HG03342 (cell line): ENCODE results near the gene TSPAN3.

Source experiments
- ATAC-seq: cut with Tn5 transposase; IDR thresholded peaks from one replicate; pipeline ENCODE4 v1.9.1; 2021; ENCODE audit warnings: mild to moderate bottlenecking, moderate library complexity; ENCODE audit not compliant: unreplicated experiment

The TSPAN3 gene

GRCh38 chr15:77070495-77071304 is at the start of gene TSPAN3:
TSPAN3 (minus strand) TSS chr15:77071109; CDS start chr15:77070954, 155 bp downstream.
- ATAC-seq, result peak; percentile 96

GRCh38 chr15:77120576-77120975 is 49.7 kb upstream of the TSPAN3 start:
- no peak for ATAC-seq

DNA sequence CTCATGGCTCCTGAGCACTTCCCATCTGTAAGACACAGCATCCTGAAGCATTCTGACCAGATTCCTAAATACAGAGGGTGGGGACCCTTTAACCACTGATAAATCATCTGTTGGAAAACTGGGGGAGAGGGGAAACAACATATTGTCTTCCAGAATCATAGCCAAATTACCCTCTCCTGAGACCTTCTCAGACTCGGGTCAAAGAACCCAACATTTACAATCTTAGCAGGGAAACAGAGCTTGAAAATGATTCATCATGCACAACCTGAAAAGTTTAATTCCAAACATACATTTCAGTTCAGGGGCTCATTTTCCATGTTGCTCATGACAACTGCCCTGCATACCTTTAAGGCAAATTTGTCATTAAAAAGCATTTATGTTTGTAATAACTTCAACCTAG is 48.5 kb upstream of the TSPAN3 start:
- ATAC-seq, result no peak

DNA sequence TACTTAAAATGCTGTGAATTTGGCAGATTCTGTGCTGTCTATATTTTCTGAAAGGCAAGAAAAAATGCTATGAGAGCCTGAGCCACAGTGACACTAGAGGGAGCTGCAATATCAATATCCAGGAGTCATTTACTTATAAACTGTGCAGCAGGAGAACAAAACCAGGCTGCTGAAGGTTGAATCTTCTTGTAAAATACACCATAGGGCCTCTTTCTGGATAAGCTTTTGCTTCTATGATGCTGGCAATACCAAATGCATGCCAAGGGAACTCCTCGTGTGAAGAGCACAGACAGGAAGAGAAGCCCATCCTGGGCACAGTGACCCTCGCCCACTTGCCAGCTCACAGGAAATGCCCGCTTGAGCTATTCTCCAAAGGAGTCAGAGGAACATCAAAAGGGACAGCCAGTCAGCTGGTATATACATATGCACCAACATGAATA is 48.0 kb upstream of the TSPAN3 start:
- no peak for ATAC-seq

DNA sequence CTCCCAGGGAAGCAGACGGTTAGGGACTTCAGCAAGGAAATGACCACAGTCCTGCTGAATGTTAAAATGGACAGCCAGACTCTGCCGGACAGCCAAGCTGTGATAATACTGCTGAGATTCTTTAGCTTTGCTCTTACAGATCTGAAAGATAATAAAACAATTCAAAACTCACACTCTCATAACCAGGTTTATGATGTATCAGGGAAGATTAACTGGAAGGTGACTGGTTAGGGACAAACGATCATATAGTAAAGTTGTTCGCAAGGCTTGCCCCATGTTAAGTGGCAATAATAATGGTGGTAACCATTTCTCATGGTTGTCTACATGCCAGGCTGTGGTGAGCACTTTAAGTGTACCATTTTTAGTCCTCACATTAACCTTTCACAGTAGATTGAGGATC is 44.3 kb upstream of the TSPAN3 start:
- ATAC-seq, result no peak

DNA sequence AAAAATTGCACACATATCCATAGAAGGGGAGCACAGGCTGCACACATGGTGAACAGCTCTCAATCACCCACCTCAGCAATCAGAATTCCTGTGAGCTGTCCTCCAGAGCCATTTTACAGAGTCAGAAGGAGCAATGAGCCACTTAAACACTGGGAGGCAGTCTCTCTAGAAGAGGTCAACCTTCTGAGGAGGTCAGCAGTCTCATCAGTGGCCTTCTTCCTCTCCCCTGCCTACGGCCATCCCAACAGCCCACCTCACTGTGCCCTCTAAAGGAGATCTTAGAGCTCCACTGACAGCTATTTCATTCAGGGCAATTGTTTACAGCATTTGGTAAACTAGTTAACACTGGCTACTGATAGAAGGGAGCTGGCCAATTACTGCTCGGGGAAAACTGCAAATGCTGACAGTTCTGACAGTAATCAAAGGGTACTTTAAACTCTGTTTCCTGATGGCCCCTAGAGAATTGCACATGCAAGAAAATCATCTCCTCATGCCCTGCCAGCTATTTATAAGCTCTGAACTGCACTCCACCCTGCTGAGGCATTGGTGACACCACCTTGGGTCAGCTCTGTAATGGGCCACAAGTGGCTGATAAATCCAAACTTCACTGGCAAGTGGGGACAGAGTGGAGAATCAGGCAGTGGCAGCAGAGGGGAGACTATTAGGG is 42.1 kb upstream of the TSPAN3 start:
- no peak for ATAC-seq

- no peak for ATAC-seq
Observed at GRCh38 chr15:77111789-77112188, 40.9 kb upstream of the TSPAN3 start.

- no peak for ATAC-seq
Observed at GRCh38 chr15:77107531-77108355, 36.8 kb upstream of the TSPAN3 start.

- ATAC-seq, result no peak
Observed at GRCh38 chr15:77107068-77107467, 36.2 kb upstream of the TSPAN3 start.

DNA sequence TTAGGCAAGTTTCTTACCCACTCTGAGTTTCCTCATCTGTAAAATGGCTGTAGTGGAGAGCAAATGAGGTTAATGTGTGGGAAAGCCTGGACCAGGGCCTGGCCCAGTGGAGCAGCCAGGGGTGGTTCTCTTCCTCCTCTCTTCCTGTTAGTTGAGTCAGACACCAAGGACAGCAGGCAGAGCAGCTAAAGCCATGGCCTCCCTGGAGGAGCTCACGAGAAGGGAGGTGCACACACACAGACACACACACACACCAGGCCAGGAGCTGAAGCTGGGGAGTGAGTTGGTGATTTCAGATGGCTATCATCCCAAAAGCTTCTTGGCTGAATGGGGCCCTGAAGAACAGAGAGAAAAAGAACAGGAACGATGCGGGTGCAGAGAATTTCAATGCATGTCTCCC is 33.2 kb upstream of the TSPAN3 start:
- ATAC-seq, result no peak

DNA sequence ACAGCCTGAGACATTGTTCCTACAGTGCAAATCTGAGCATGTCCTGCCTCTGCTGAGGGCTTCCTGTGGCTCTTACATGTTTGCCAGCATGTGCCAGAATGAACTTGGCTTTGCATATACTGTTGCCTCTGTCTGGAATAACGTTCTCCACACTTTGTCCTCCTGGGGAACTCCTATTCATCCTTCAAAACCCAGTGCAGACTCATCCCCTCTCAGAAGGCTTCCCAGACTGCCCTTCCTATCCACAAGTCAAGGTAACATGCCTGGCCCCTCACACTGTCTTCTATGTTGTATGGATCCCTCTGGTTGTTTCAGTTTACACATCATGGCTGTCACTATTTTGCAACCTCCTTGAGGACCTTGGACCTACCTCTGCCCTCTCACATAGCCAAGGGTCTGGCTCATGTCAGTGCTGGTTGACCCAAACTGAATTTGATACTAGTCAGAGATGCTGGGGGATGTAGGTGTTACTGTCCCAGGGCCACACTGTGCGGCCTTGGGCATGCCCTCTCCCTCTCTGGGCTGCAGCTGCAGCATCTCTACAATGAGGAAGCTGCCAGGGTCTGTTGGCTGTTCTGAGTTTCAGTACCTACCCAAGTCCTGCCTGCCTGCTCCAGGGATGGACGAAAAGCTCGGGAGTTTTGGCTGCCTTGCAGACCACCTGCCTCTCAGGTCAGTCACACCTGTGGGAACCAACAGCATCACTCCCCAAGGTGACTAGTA is 29.0 kb upstream of the TSPAN3 start:
- ATAC-seq, result no peak

GRCh38 chr15:77098572-77098971 is 27.7 kb upstream of the TSPAN3 start:
- no peak for ATAC-seq

- no peak for ATAC-seq
Observed at GRCh38 chr15:77097921-77098320, 27.0 kb upstream of the TSPAN3 start.

DNA sequence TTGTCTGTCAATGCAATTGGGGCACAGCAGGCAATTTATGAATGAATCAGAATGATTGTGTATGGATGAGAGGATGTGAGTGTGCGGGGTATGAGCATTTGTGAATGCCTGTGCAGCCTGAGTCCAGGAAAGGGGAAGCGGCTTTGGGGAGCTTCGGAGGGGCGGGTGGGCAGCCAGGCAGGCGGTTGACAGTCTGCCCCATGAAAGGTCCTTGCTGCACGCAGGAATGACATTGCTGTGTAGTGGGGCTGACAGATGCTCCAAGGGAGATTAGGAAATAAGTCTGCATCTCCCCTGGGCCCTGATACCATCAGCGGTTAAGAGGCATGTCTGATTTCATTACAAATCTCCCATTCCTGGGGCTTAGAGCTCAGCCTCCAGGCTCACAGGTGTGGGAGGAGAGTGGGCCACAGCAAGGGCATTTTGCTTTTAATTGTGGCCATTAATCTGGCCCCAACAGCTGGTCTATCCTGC is 26.4 kb upstream of the TSPAN3 start:
- ATAC-seq, result no peak

- ATAC-seq, result no peak
Observed at GRCh38 chr15:77096541-77096940, 25.6 kb upstream of the TSPAN3 start.

DNA sequence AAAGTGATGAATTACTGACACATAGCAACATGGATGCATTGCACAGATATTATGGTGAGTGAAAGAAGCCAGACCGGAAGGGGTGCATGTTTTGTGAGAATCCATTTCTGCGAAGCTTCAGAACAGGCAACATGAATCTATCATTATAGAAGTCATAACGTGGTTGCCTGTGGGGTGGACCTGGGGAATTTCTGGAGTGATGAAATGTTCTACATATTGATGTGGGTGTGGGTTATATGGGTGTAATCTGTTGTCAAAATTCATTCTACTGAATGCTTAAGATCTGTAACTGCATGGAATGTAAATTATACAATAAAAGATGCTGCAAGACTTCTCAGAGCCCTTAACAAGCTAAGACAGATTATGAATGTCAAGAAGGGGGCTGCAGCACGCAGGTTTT is 25.2 kb upstream of the TSPAN3 start:
- ATAC-seq, result no peak

DNA sequence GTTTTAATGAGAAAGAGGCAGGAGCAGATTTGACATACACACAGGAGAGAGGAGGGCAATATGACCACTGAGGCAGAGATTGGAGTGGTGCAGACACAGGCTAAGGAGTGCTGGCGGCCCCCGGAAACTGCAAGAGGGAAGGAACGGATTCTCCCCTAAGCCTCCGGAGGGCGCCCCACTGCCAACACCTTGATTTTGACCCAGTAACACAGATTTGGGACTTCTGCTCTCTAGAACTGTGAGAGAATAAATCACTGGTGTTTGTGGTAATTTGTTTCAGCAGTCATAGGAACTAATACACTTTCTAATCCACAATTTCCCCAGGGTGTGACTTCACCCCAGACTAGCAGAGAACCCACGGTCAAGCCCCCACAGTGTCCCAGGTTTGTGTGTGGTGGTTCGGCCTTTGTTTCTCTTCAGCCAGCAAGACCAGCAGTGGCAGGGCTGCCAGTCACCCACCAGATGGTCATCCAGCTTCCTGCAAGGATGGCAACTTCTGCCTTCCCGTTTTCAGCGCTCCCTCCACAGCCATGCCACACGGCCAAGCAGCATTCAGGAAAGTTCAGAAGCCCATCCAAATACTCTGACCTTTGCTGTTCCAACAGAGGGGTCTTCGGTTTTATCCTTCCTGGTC is 23.6 kb upstream of the TSPAN3 start:
- no peak for ATAC-seq

DNA sequence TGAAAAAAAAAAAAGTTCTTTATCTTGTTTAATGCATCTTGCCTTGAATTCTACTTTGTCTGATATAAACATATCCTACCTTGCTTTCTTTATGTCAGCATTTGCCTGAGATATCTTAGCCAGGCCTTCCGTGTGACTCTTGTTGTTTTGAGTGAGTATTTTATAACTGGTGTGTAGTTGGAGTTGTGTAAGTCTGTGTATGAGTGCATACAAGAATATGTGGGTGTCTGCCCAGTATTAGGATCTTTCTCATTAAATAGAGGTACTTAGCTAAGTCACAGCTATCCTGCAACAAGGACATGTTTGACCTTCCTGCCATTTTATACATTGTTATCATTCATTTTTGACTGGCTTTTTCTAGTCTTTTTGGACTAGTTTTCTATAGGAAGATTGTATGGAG is 22.5 kb upstream of the TSPAN3 start:
- ATAC-seq, result no peak

DNA sequence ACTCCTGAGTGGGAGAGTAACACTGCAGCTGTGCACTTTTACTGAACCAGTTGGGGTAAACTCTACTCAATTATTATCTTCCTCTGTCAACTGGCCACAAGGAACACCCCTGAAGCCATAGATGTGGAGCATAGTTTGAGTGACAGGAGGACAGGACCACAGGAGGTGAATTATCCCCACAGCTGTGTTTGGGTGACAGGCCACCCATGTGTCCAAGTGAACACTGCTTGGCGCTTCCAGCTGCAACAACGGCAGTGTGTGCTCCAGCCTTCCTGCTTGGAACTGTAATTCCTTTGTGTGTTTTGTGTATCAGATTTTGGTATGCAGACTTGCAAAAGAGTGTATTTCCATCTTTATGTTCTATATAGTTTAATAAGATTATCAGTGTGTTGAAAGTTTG is 20.2 kb upstream of the TSPAN3 start:
- ATAC-seq, result no peak

GRCh38 chr15:77087213-77087612 is 16.3 kb upstream of the TSPAN3 start:
- ATAC-seq, result no peak
